H4 (cell line): ENCODE measurements around the gene ORAI3. TPM values are rescaled to one million over a fixed set of nuclear protein-coding genes. Genes with fewer than 3 reads are reported as not detected.
A peak's percentile ranks its signal among the peaks of the same experiment; 100 is the strongest.

Experiments used
- DNase-seq: peaks from one replicate; pipeline ENCODE4 v3.0.0-alpha.2; 2015; ENCODE audit warnings: low spot score
- total RNA-seq: library from RNA; depleted of rRNA; stranded (reverse); fragments of >200 nt; shearing (Covaris generic); gene quantifications from 2 replicates; pipeline ENCODE4 v1.2.3, GENCODE V29; 2014; rRNA removed

Gene ORAI3
- total RNA-seq, 1 experiment from 2014 or later, result 30.5 TPM

- no peak for DNase-seq
Observed at GRCh38 chr16:30992276-30992780, 43.5 kb downstream of the ORAI3 start.

GRCh38 chr16:30992931-30993816 is 44.3 kb downstream of the ORAI3 start:
- no peak for DNase-seq

GRCh38 chr16:30995927-30996323 is 47.1 kb downstream of the ORAI3 start:
- DNase-seq, result no peak

GRCh38 chr16:30996324-30996984 is 47.6 kb downstream of the ORAI3 start:
- no peak for DNase-seq

- DNase-seq, result no peak
Observed at GRCh38 chr16:30996985-30997724, 48.3 kb downstream of the ORAI3 start.

- peak; percentile 67 for DNase-seq
Observed at GRCh38 chr16:30997725-30998711, 49.1 kb downstream of the ORAI3 start.

GRCh38 chr16:30998852-30999761 is 50.2 kb downstream of the ORAI3 start:
- DNase-seq, result no peak

GRCh38 chr16:31000671-31001382 is 52.0 kb downstream of the ORAI3 start:
- DNase-seq, result no peak

GRCh38 chr16:31001507-31002249 is 52.8 kb downstream of the ORAI3 start:
- DNase-seq, result no peak

GRCh38 chr16:31002250-31002700 is 53.4 kb downstream of the ORAI3 start:
- DNase-seq, result no peak

GRCh38 chr16:31002862-31003341 is 54.0 kb downstream of the ORAI3 start:
- no peak for DNase-seq

- no peak for DNase-seq
Observed at GRCh38 chr16:31003744-31004143, 54.9 kb downstream of the ORAI3 start.

Other genes starting within 250 kb of the ORAI3 start
- 5.0 and 6.2 TPM in 2 replicates for gene SRCAP, start 249.9 kb upstream of the ORAI3 start, total RNA-seq
- 30.8 and 42.5 TPM in 2 replicates for gene PHKG2, start 200.6 kb upstream of the ORAI3 start, total RNA-seq
- gene CFAP119, start 187.0 kb upstream of the ORAI3 start, total RNA-seq, result 1.9 and 11.0 TPM in 2 replicates
- gene RNF40, start 186.7 kb upstream of the ORAI3 start, total RNA-seq, result 57.9 and 79.2 TPM in 2 replicates
- gene ZNF629, start 161.9 kb upstream of the ORAI3 start, total RNA-seq, result 10.7 and 13.9 TPM in 2 replicates
- 22.7 and 25.9 TPM in 2 replicates for gene BCL7C, start 55.0 kb upstream of the ORAI3 start, total RNA-seq
- gene CTF1, start 52.5 kb upstream of the ORAI3 start, total RNA-seq, result not detected in 2 replicates
- 5.0 and 13.8 TPM in 2 replicates for gene FBXL19, start 25.5 kb upstream of the ORAI3 start, total RNA-seq
- gene SETD1A, start 8.7 kb downstream of the ORAI3 start, total RNA-seq, result 1.4 and 1.7 TPM in 2 replicates
- 0.68 and 1.0 TPM in 2 replicates for gene HSD3B7, start 36.1 kb downstream of the ORAI3 start, total RNA-seq
- 0.04 TPM in 1 of 2 replicates, not detected in the other for gene STX1B, start 61.6 kb downstream of the ORAI3 start, total RNA-seq
- gene STX4, start 84.5 kb downstream of the ORAI3 start, total RNA-seq, result 10.5 and 15.7 TPM in 2 replicates
- gene ZNF668, start 125.2 kb downstream of the ORAI3 start, total RNA-seq, result 5.6 and 7.0 TPM in 2 replicates
- 6.4 and 6.9 TPM in 2 replicates for gene ZNF646, start 125.4 kb downstream of the ORAI3 start, total RNA-seq
- 0.14 and 0.31 TPM in 2 replicates for gene PRSS53, start 139.9 kb downstream of the ORAI3 start, total RNA-seq
- 75.1 and 81.7 TPM in 2 replicates for gene VKORC1, start 145.7 kb downstream of the ORAI3 start, total RNA-seq
- gene BCKDK, start 159.3 kb downstream of the ORAI3 start, total RNA-seq, result 32.7 and 38.6 TPM in 2 replicates
- 37.9 and 40.8 TPM in 2 replicates for gene KAT8, start 168.6 kb downstream of the ORAI3 start, total RNA-seq
- 0.04 TPM in 1 of 2 replicates, not detected in the other for gene PRSS8, start 186.7 kb downstream of the ORAI3 start, total RNA-seq
- 0.12 TPM in 1 of 2 replicates, not detected in the other for gene PRSS36, start 201.0 kb downstream of the ORAI3 start, total RNA-seq
- gene FUS, start 231.1 kb downstream of the ORAI3 start, total RNA-seq, result 21.5 and 25.8 TPM in 2 replicates